ENCODE data around the gene CLIP1.
"Not testable (repeated sequence)": the region's sequence is repeated elsewhere in the genome, so short reads cannot be mapped to it uniquely, and the experiment has no call there.

CLIP1 gene

DNA sequence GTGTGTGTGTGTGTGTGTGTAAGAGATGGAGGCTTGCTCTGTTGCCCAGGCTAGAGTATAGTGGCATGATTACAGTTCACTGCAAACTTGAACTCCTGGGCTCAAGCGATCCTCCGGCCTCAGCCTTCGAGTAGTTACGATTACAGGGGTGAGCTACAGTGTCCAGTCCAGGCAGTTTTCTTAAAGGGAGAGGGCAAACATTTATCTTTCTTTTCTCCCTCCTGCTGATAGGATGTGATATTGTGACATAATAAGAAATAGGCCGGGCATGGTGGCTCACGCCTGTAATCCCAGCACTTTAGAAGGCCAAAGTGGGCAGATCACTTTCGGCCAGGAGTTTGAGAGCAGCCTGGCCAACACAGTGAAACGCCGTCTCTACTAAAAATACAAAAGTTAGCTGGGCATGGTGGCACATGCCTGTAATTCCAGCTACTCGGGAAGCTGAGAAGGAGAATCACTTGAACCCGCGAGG lies 31.8 kb upstream of the CLIP1 start:
- Histone ChIP-seq H3K4me3 (no peak overlapping the region), H3K4me1 (peaks cover 8% of the 10 kb centered on the region), H3K27me3 (ENCODE audit: low read depth) (no peaks in the 10 kb centered on the region), H3K9me3 (no peaks in the 10 kb centered on the region), H3K36me3 (replicated peaks) (no peaks in the 10 kb centered on the region)
- in situ Hi-C loops (cut with MboI; ENCODE audit: low sequenced_read_pairs): no loop called here
- no peak for DNase-seq (ENCODE audit: low spot score in 2 of 2)

- Histone ChIP-seq H3K27me3 (ENCODE audit: low read depth) (no peaks in the 10 kb centered on the region), H3K4me3 (no peak overlapping the region), H3K9me3 (no peaks in the 10 kb centered on the region), H3K4me1 (peaks cover 8% of the 10 kb centered on the region), H3K36me3 (replicated peaks) (no peaks in the 10 kb centered on the region)
- peak in 1 of 2 experiments; percentile 18 for DNase-seq (ENCODE audit: low spot score in 2 of 2)
- in situ Hi-C loops (cut with MboI; ENCODE audit: low sequenced_read_pairs): no loop called here
Measured at GRCh38 chr12:122452701-122453285, 30.3 kb upstream of the CLIP1 start.

GRCh38 chr12:122449317-122449716 lies 26.8 kb upstream of the CLIP1 start:
- in situ Hi-C loops (cut with MboI; ENCODE audit: low sequenced_read_pairs): no loop called here
- no peaks in the 10 kb centered on the region for H3K27me3 ChIP-seq (ENCODE audit: low read depth)
- DNase-seq (ENCODE audit: low spot score in 2 of 2): no peak
- no peak overlapping the region for H3K4me3 ChIP-seq
- H3K4me1 ChIP-seq: peaks cover 8% of the 10 kb centered on the region
- no peaks in the 10 kb centered on the region for H3K36me3 ChIP-seq (replicated peaks)
- H3K9me3 ChIP-seq: no peaks in the 10 kb centered on the region

- DNase-seq (ENCODE audit: low spot score in 2 of 2); H3K4me3 ChIP-seq; H3K9me3 ChIP-seq; H3K27me3 ChIP-seq (ENCODE audit: low read depth); H3K4me1 ChIP-seq; in situ Hi-C loops (cut with MboI; ENCODE audit: low sequenced_read_pairs); H3K36me3 ChIP-seq (replicated peaks): not testable (repeated sequence)
Measured at GRCh38 chr12:122447825-122448224, 25.4 kb upstream of the CLIP1 start.

DNA sequence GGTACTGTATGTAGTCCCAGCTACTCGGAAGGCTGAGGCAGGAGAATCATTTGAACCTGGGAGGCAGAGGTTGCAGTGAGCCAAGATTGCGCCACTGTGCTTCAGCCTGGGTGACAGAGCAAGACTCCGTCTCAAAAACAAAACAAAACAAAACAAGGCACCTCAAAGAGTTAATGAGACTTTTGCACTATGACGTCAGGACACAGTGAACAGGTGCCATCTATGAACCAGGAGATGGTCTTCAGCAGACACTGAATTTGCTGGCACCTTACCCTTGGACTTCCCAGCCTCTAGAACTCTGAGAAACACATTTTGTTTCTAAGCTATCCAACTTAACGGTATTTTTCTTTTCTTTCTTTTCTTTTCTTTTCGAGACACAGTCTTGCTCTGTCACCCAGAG lies 23.9 kb upstream of the CLIP1 start:
- H3K36me3 ChIP-seq (replicated peaks); DNase-seq (ENCODE audit: low spot score in 2 of 2); in situ Hi-C loops (cut with MboI; ENCODE audit: low sequenced_read_pairs); H3K4me1 ChIP-seq; H3K9me3 ChIP-seq; H3K4me3 ChIP-seq; H3K27me3 ChIP-seq (ENCODE audit: low read depth): not testable (repeated sequence)

- H3K4me3 ChIP-seq; H3K36me3 ChIP-seq (replicated peaks); DNase-seq (ENCODE audit: low spot score in 2 of 2); in situ Hi-C loops (cut with MboI; ENCODE audit: low sequenced_read_pairs); H3K9me3 ChIP-seq; H3K4me1 ChIP-seq; H3K27me3 ChIP-seq (ENCODE audit: low read depth): not testable (repeated sequence)
Measured at GRCh38 chr12:122444071-122444470, 21.6 kb upstream of the CLIP1 start.

DNA sequence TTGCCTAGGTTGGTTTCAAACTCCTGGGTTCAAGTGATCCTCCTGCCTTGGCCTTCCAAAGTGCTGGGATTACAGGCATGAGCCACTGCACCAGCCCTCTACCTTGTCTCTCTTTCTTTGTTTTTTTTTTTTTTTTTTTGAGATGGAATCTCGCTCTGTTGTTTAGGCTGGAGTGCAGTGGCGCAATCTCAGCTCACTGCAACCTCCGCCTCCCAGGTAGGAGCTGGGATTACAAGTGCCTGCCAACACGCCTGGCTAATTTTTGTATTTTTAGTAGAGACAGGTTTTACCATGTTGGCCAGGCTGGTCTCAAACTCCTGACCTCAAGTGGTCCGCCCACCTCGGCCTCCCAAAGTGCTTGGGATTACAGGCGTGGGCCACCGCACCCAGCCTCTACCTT lies 16.4 kb upstream of the CLIP1 start:
- H3K9me3 ChIP-seq; H3K4me3 ChIP-seq; in situ Hi-C loops (cut with MboI; ENCODE audit: low sequenced_read_pairs); H3K4me1 ChIP-seq; H3K27me3 ChIP-seq (ENCODE audit: low read depth); H3K36me3 ChIP-seq (replicated peaks); DNase-seq (ENCODE audit: low spot score in 2 of 2): not testable (repeated sequence)

- Histone ChIP-seq H3K4me3 (no peak overlapping the region), H3K36me3 (replicated peaks) (no peaks in the 10 kb centered on the region), H3K9me3 (no peaks in the 10 kb centered on the region), H3K4me1 (no peaks in the 10 kb centered on the region; the same call in 1 of the 2 replicates), H3K27me3 (ENCODE audit: low read depth) (no peaks in the 10 kb centered on the region)
- DNase-seq (ENCODE audit: low spot score in 2 of 2): no peak
- in situ Hi-C loops (cut with MboI; ENCODE audit: low sequenced_read_pairs): no loop called here
Measured at GRCh38 chr12:122437656-122438121, 15.2 kb upstream of the CLIP1 start.

- no peak for DNase-seq (ENCODE audit: low spot score in 2 of 2)
- H3K27me3 ChIP-seq (ENCODE audit: low read depth): no peaks in the 10 kb centered on the region
- H3K36me3 ChIP-seq (replicated peaks): no peaks in the 10 kb centered on the region
- H3K4me3 ChIP-seq: no peak overlapping the region
- H3K9me3 ChIP-seq: no peaks in the 10 kb centered on the region
- H3K4me1 ChIP-seq: peaks cover 6% of the 10 kb centered on the region
- in situ Hi-C loops (cut with MboI; ENCODE audit: low sequenced_read_pairs): no loop called here
Measured at GRCh38 chr12:122435186-122435585, 12.7 kb upstream of the CLIP1 start.

DNA sequence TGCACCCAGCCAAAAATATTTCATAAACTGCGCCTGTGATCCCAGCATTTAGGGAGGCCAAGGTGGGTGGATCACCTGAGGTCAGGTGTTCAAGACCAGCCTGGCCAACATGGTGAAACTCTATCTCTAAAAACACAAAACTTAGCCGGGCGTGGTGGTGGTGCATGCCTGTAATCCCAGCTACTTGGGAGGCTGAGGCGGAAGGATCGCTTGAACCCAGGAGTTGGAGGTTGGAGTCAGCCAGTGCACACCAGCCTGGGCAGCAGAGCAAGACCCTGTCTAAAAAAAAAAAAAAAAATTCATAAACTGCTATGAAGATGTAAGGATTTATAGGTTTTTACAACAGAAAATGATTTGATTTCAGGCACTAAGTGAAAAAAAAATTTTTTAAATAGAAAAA lies 6.6 kb upstream of the CLIP1 start:
- H3K27me3 ChIP-seq (ENCODE audit: low read depth); DNase-seq (ENCODE audit: low spot score in 2 of 2); in situ Hi-C loops (cut with MboI; ENCODE audit: low sequenced_read_pairs); H3K9me3 ChIP-seq; H3K36me3 ChIP-seq (replicated peaks); H3K4me3 ChIP-seq; H3K4me1 ChIP-seq: not testable (repeated sequence)

DNA sequence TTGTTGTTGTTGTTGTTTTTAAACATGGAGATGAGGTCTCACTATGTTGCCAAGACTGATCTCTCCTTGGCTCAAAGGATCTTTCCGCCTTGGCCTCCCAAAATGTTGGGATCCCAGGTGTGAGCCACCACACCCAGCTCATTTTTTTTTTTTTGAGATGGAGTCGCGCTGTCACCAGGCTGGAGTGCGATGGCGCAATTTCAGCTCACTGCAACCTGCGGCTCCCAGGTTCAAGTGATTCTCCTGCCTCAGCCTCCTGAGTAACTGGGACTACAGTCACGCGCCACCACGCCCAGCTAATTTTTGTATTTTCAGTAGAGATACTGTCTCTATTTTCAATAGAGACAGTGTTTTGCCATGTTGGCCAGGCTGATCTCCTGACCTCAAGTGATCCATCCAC lies 4.9 kb upstream of the CLIP1 start:
- no peaks in the 10 kb centered on the region for H3K36me3 ChIP-seq (replicated peaks)
- H3K4me1 ChIP-seq: peaks cover 17% of the 10 kb centered on the region
- no peaks in the 10 kb centered on the region for H3K9me3 ChIP-seq
- H3K4me3 ChIP-seq: no peak overlapping the region
- DNase-seq (ENCODE audit: low spot score in 2 of 2): no peak
- H3K27me3 ChIP-seq (ENCODE audit: low read depth): no peaks in the 10 kb centered on the region
- in situ Hi-C loops (cut with MboI; ENCODE audit: low sequenced_read_pairs): no loop called here

DNA sequence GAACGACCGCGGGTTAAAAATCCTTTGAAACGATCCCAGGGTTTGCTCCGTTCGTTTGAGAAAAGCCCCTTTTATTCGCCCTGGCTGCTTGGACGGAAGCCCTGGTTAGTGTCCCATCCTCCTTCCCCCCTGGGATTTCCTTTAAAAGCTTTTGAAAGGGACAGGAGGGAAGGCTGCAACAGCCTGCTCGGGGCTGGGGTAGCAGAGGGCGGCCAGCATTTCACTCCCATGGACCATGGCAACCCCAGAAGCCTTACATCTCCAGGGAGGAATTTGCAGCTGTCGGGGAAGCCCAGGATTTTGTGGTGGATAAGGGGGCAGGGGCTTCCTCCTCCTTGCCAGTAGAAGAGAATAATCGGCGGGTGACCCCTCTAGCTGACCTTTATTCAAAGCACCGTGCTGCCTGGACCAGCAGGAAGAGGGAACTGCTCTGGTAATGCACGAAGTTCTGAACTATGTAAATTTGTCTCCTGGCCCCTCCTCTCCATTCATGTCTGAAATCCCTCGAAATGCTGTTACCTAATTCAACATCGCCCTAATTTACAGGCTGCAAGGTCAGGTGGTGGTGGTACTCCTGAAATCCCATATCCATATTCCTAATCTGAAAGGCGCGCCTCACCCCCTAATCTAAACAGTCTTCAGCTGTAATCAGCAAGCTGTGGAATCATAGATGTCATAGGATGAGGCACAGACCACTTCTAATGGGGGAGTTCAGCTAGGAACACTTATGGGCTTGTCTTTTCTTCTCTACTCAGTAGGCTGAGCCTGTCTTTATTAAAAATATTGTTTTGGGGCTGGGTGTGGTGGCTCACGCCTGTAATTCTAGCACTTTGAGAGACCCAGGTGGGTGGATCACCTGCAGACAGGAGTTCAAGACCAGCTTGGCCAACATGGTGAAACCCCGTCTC lies 1.0 kb upstream of the CLIP1 start:
- in situ Hi-C loops (cut with MboI; ENCODE audit: low sequenced_read_pairs): no loop called here

DNA sequence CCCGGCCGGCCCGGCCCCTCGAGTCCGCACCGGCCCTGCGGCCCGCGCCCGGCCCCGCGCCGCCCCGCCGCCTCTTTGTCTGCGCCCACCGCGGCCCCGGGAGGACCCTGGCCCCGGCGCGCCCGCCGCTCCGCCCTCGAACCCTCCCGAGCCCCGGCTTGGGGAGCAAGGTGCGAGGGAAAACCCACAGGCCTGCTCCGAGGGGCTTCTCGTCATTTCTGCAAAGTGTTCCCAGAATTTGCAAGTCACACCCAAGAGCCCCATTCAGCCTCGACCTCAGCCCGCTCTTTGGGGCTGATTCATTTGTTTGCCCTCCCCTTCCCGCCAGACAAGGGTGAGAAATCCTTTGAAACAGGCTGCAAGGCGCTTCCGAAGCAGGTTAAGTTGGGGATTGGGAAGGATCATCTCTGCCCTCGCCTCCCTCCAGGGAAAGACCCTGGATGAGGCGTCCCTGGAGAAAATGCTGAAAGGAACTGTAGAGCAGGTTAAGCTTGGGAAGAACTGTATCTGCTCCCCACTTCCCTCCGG lies 325 bp upstream of the CLIP1 start:
- DNase-seq (ENCODE audit: low spot score in 2 of 2): peak in 1 of 2 experiments; percentile 51
- H3K4me3 ChIP-seq: peak overlapping the region; percentile 33
- in situ Hi-C loops (cut with MboI; ENCODE audit: low sequenced_read_pairs): no loop called here
- H3K9me3 ChIP-seq: no peaks in the 10 kb centered on the region
- H3K4me1 ChIP-seq: peaks cover 21% of the 10 kb centered on the region
- H3K27me3 ChIP-seq (ENCODE audit: low read depth): no peaks in the 10 kb centered on the region
- no peaks in the 10 kb centered on the region for H3K36me3 ChIP-seq (replicated peaks)

More for the DNA sequence above, 1.0 kb upstream of the CLIP1 start:
- peak overlapping the region; percentile 33 for H3K4me3 ChIP-seq
- no peaks in the 10 kb centered on the region for H3K27me3 ChIP-seq (ENCODE audit: low read depth)
- H3K36me3 ChIP-seq (replicated peaks): no peaks in the 10 kb centered on the region
- no peaks in the 10 kb centered on the region for H3K9me3 ChIP-seq
- DNase-seq (ENCODE audit: low spot score in 2 of 2): peak; percentile 69 to 75
- peaks cover 21% of the 10 kb centered on the region for H3K4me1 ChIP-seq

GRCh38 chr12:122421187-122421820 lies 1.2 kb downstream of the CLIP1 start:
- in situ Hi-C loops (cut with MboI; ENCODE audit: low sequenced_read_pairs): no loop called here
- Histone ChIP-seq H3K36me3 (replicated peaks) (no peaks in the 10 kb centered on the region), H3K4me3 (peak overlapping the region; percentile 70), H3K9me3 (no peaks in the 10 kb centered on the region), H3K4me1 (peaks cover 21% of the 10 kb centered on the region), H3K27me3 (ENCODE audit: low read depth) (no peaks in the 10 kb centered on the region)
- DNase-seq (ENCODE audit: low spot score in 2 of 2): peak in 1 of 2 experiments; percentile 57
